Keratinocyte (primary cell): ENCODE data around the gene KDM5B. TPM values are rescaled to one million over a fixed set of nuclear protein-coding genes. Genes with fewer than 3 reads are reported as not detected.

Experiments used
- DNase-seq: peaks from one replicate; pipeline ENCODE4 v3.0.0-alpha.2; 2011; ENCODE audit warnings: low read depth, missing footprints, low spot score
- FAIRE-seq: peaks from 2 replicates; lab custom pipeline; 2011; peaks lifted over from hg19 to GRCh38; lab: Jason Lieb, UNC
- H2AFZ ChIP-seq: 2 replicates; pipeline ENCODE4 v1.6.0; 2012; ENCODE audit warnings: low read length, control low read depth, inconsistent platforms; ENCODE audit not compliant: control insufficient read depth
- H3K27ac ChIP-seq: 2 replicates; pipeline ENCODE4 v1.5.1; 2011; ENCODE audit warnings: low read length; ENCODE audit not compliant: control insufficient read depth, insufficient read depth
- H3K27me3 ChIP-seq: 3 replicates; pipeline ENCODE4 v1.6.0; 2011; ENCODE audit warnings: low read length; ENCODE audit not compliant: control insufficient read depth, insufficient read depth; ENCODE audit errors: extremely low read depth
- H3K36me3 ChIP-seq, 2 experiments: 2 replicates in 1 of 2; 3 replicates in 1 of 2; pipeline ENCODE4 v1.5.1; 2011; ENCODE audit warnings: low read length in 2 of 2, mild to moderate bottlenecking in 1 of 2; ENCODE audit not compliant: control insufficient read depth in 2 of 2, insufficient read depth in 2 of 2; ENCODE audit errors: extremely low read depth in 1 of 2
- H3K4me1 ChIP-seq: 3 replicates; pipeline ENCODE4 v1.5.1; 2011; ENCODE audit warnings: low read length; ENCODE audit not compliant: control insufficient read depth, insufficient read depth; ENCODE audit errors: extremely low read depth
- H3K4me2 ChIP-seq: 3 replicates; pipeline ENCODE4 v1.6.0; 2011; ENCODE audit warnings: low read depth, low read length; ENCODE audit not compliant: control insufficient read depth, insufficient read depth; ENCODE audit errors: extremely low read depth
- H3K4me3 ChIP-seq, 3 experiments: fragments of 200-600 bp in 1 of 3; sonication (generic) in 1 of 3; 2 replicates in 2 of 3; 3 replicates in 1 of 3; pipeline ENCODE4 v1.5.1; 2011 to 2016; ENCODE audit warnings: low read length in 3 of 3, mild to moderate bottlenecking in 3 of 3, control low read depth in 2 of 3, inconsistent platforms in 1 of 3, low read depth in 1 of 3, mixed read lengths in 1 of 3, mixed run types in 1 of 3, moderate library complexity in 1 of 3; ENCODE audit not compliant: control insufficient read depth in 2 of 3, insufficient read depth in 2 of 3; ENCODE audit errors: extremely low read depth in 1 of 3
- H3K79me2 ChIP-seq: 2 replicates; pipeline ENCODE4 v1.6.0; 2012; ENCODE audit warnings: low read length; ENCODE audit not compliant: control insufficient read depth, insufficient read depth
- H3K9ac ChIP-seq: 3 replicates; pipeline ENCODE4 v1.6.0; 2011; ENCODE audit warnings: low read length; ENCODE audit not compliant: control insufficient read depth, insufficient read depth; ENCODE audit errors: extremely low read depth
- H3K9me1 ChIP-seq: 3 replicates; pipeline ENCODE4 v1.6.0; 2011; ENCODE audit warnings: low read length; ENCODE audit not compliant: control insufficient read depth, insufficient read depth; ENCODE audit errors: extremely low read depth
- H3K9me3 ChIP-seq: 2 replicates; pipeline ENCODE4 v1.5.1; 2012; ENCODE audit warnings: low read depth, low read length; ENCODE audit not compliant: control insufficient read depth
- H4K20me1 ChIP-seq: 3 replicates; pipeline ENCODE4 v1.6.0; 2011; ENCODE audit warnings: low read length; ENCODE audit not compliant: control insufficient read depth, insufficient read depth; ENCODE audit errors: extremely low read depth
- EZH2 ChIP-seq: IDR thresholded peaks from one replicate; pipeline ENCODE4 v1.6.1; 2012; ENCODE audit warnings: inconsistent platforms, mild to moderate bottlenecking, low read length, moderate library complexity
- dilution Hi-C: fragments of 300-500 bp; cut with MboI; formaldehyde crosslinking; loops from one replicate; pipeline ENCODE4 v1.7.0; 2020; ENCODE audit warnings: low sequenced_read_pairs; ENCODE audit not compliant: extremely low pct_ligation_motif_present
- polyA plus RNA-seq, 5 experiments: library from polyadenylated mRNA; depleted of rRNA in 3 of 5; stranded (reverse) in 3 of 5; stranded (forward) in 1 of 5; unstranded in 1 of 5; fragments of >200 nt; gene quantifications; 1 replicate in 1 of 5; 2 replicates in 3 of 5; 3 replicates in 1 of 5; pipeline versions ENCODE4 v1.2.1 to v1.2.3, GENCODE V29; 2011 to 2012; ENCODE audit warnings: missing spikeins in 2 of 5, low read depth in 1 of 5, low replicate concordance in 1 of 5
- TF ChIP-seq, protein P1 (sequence below), 3 experiments: IDR thresholded peaks in 1 of 3; conservative IDR thresholded peaks in 1 of 3; optimal IDR thresholded peaks in 1 of 3; 2 replicates in 2 of 3; 3 replicates in 1 of 3; pipeline versions ENCODE3 to v1.5.1; 2011; ENCODE audit warnings: low read length in 3 of 3, mild to moderate bottlenecking in 3 of 3, moderate library complexity in 2 of 3, control low read depth in 1 of 3, inconsistent platforms in 1 of 3; ENCODE audit not compliant: insufficient read depth in 2 of 3; ENCODE audit errors: extremely low read depth in 1 of 3

Gene KDM5B
- polyA plus RNA-seq, 1 donor (not counting 4 experiments of a cell fraction or from before 2014, with no cell fraction given): 60.1 TPM

- dilution Hi-C loops: no loop called here
- H3K9me3 ChIP-seq: no peaks in the 10 kb centered on the region
- no peak overlapping the region for H3K4me3 ChIP-seq
- no peaks in the 10 kb centered on the region for H4K20me1 ChIP-seq
- no peak overlapping the region for H3K4me2 ChIP-seq
- no peak overlapping the region for H2AFZ ChIP-seq
- H3K27ac ChIP-seq: no peak overlapping the region
- no peaks in the 10 kb centered on the region for H3K79me2 ChIP-seq
- no peaks in the 10 kb centered on the region for H3K4me1 ChIP-seq
- no peaks in the 10 kb centered on the region for H3K36me3 ChIP-seq
- TF ChIP-seq, protein P1, sequence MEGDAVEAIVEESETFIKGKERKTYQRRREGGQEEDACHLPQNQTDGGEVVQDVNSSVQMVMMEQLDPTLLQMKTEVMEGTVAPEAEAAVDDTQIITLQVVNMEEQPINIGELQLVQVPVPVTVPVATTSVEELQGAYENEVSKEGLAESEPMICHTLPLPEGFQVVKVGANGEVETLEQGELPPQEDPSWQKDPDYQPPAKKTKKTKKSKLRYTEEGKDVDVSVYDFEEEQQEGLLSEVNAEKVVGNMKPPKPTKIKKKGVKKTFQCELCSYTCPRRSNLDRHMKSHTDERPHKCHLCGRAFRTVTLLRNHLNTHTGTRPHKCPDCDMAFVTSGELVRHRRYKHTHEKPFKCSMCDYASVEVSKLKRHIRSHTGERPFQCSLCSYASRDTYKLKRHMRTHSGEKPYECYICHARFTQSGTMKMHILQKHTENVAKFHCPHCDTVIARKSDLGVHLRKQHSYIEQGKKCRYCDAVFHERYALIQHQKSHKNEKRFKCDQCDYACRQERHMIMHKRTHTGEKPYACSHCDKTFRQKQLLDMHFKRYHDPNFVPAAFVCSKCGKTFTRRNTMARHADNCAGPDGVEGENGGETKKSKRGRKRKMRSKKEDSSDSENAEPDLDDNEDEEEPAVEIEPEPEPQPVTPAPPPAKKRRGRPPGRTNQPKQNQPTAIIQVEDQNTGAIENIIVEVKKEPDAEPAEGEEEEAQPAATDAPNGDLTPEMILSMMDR (optimal IDR thresholded peaks at IDR 0.05 in 1 of 3, IDR thresholded peaks at IDR 0.05 in 1 of 3, conservative IDR thresholded peaks at IDR 0.05 in 1 of 3; ENCODE audit: extremely low read depth in 1 of 3, insufficient read depth in 2 of 3, low read length in 3 of 3): no peak
- no peak for TF ChIP-seq EZH2
- FAIRE-seq (no peak), DNase-seq (no peak)
- no peak overlapping the region for H3K9ac ChIP-seq
- peaks cover 23% of the 10 kb centered on the region for H3K27me3 ChIP-seq
- H3K9me1 ChIP-seq: no peaks in the 10 kb centered on the region
Measured at GRCh38 chr1:202689082-202689481, 119.1 kb downstream of the KDM5B start.

- no peak overlapping the region for H3K9ac ChIP-seq
- no peak overlapping the region for H2AFZ ChIP-seq
- no peak for DNase-seq
- H3K27ac ChIP-seq: no peak overlapping the region
- no peaks in the 10 kb centered on the region for H3K4me1 ChIP-seq
- TF ChIP-seq, protein P1 (optimal IDR thresholded peaks at IDR 0.05 in 1 of 3, IDR thresholded peaks at IDR 0.05 in 1 of 3, conservative IDR thresholded peaks at IDR 0.05 in 1 of 3; ENCODE audit: extremely low read depth in 1 of 3, insufficient read depth in 2 of 3, low read length in 3 of 3): no peak
- TF ChIP-seq EZH2: no peak
- no peaks in the 10 kb centered on the region for H4K20me1 ChIP-seq
- dilution Hi-C loops: no loop called here
- no peak for FAIRE-seq
- H3K79me2 ChIP-seq: no peaks in the 10 kb centered on the region
- H3K27me3 ChIP-seq: peaks cover 23% of the 10 kb centered on the region
- H3K9me1 ChIP-seq: no peaks in the 10 kb centered on the region
- no peaks in the 10 kb centered on the region for H3K36me3 ChIP-seq
- no peak overlapping the region for H3K4me2 ChIP-seq
- H3K4me3 ChIP-seq: no peak overlapping the region
- H3K9me3 ChIP-seq: no peaks in the 10 kb centered on the region
Measured at GRCh38 chr1:202688401-202688800, 119.8 kb downstream of the KDM5B start.
